Neuronal stem cell (in vitro differentiated cells): Measurements from ENCODE around the gene PAQR5.

Experiments
- DNase-seq: peaks from one replicate; pipeline ENCODE4 v3.0.0-alpha.2; 2013; ENCODE audit warnings: low spot score
- H2AFZ ChIP-seq: one replicate; pipeline ENCODE4 v1.6.1; 2013; ENCODE audit warnings: mild to moderate bottlenecking, low read length, inconsistent platforms
- H2AK5ac ChIP-seq: 2 replicates; pipeline ENCODE4 v1.6.1; 2013; ENCODE audit warnings: low read depth, mild to moderate bottlenecking, inconsistent platforms, low read length, moderate library complexity, mixed read lengths
- H2BK120ac ChIP-seq: 2 replicates; pipeline ENCODE4 v1.6.1; 2013; ENCODE audit warnings: low read depth, mild to moderate bottlenecking, inconsistent platforms, low read length, moderate library complexity, mixed read lengths
- H2BK12ac ChIP-seq: one replicate; pipeline ENCODE4 v1.6.1; 2013; ENCODE audit warnings: low read length, inconsistent platforms
- H2BK15ac ChIP-seq: 2 replicates; pipeline ENCODE4 v1.6.1; 2013; ENCODE audit warnings: mild to moderate bottlenecking, low read length, inconsistent platforms, mixed read lengths
- H2BK5ac ChIP-seq: one replicate; pipeline ENCODE4 v1.6.1; 2013; ENCODE audit warnings: inconsistent platforms, mild to moderate bottlenecking, low read length, moderate library complexity
- H3K14ac ChIP-seq: one replicate; pipeline ENCODE4 v1.6.1; 2013; ENCODE audit warnings: low read length, inconsistent platforms
- H3K18ac ChIP-seq: 2 replicates; pipeline ENCODE4 v1.6.1; 2013; ENCODE audit warnings: low read length, inconsistent platforms
- H3K23ac ChIP-seq: 2 replicates; pipeline ENCODE4 v1.6.1; 2013; ENCODE audit warnings: low read depth, mild to moderate bottlenecking, mixed read lengths, low read length, inconsistent platforms; ENCODE audit not compliant: poor library complexity
- H3K27ac ChIP-seq: replicated peaks from 3 replicates; pipeline ENCODE4 v1.5.1; 2013; ENCODE audit warnings: low read length, inconsistent platforms
- H3K27me3 ChIP-seq, 3 experiments: 2 replicates each; pipeline ENCODE4 v1.6.1; 2013; ENCODE audit warnings: low read length in 3 of 3, mild to moderate bottlenecking in 2 of 3, inconsistent platforms in 1 of 3, low read depth in 1 of 3, mixed read lengths in 1 of 3, moderate library complexity in 1 of 3; ENCODE audit not compliant: control insufficient read depth in 3 of 3, insufficient read depth in 3 of 3
- H3K36me3 ChIP-seq, 2 donors: replicated peaks in 1 of 2; 2 replicates each; pipeline ENCODE4 v1.6.1; 2013; ENCODE audit warnings: low read length in 2 of 2; ENCODE audit not compliant: control insufficient read depth in 2 of 2, insufficient read depth in 2 of 2
- H3K4ac ChIP-seq: 2 replicates; pipeline ENCODE4 v1.6.1; 2013; ENCODE audit warnings: inconsistent platforms, mild to moderate bottlenecking, low read length, moderate library complexity
- H3K4me1 ChIP-seq, 2 donors: 1 replicate in 1 of 2; 2 replicates in 1 of 2; pipeline ENCODE4 v1.6.1; 2013; ENCODE audit warnings: low read length in 2 of 2, low read depth in 1 of 2; ENCODE audit not compliant: control insufficient read depth in 2 of 2, insufficient read depth in 1 of 2
- H3K4me2 ChIP-seq: one replicate; pipeline ENCODE4 v1.6.1; 2013; ENCODE audit warnings: mild to moderate bottlenecking, low read length, inconsistent platforms; ENCODE audit not compliant: insufficient read depth, poor library complexity, severe bottlenecking
- H3K4me3 ChIP-seq, 2 donors: 2 replicates each; pipeline ENCODE4 v1.5.1; 2013; ENCODE audit warnings: low read length in 2 of 2, mild to moderate bottlenecking in 2 of 2, inconsistent platforms in 1 of 2, moderate library complexity in 1 of 2
- H3K79me1 ChIP-seq: one replicate; pipeline ENCODE4 v1.6.1; 2013; ENCODE audit warnings: low read depth, mild to moderate bottlenecking, inconsistent platforms, low read length, moderate library complexity
- H3K9ac ChIP-seq: one replicate; pipeline ENCODE4 v1.6.1; 2013; ENCODE audit warnings: mild to moderate bottlenecking, low read depth, low read length, inconsistent platforms; ENCODE audit not compliant: poor library complexity
- H3K9me3 ChIP-seq, 2 donors: replicated peaks in 1 of 2; 2 replicates each; pipeline versions ENCODE3 to v1.6.1; 2013; ENCODE audit warnings: low read length in 2 of 2, mild to moderate bottlenecking in 2 of 2, inconsistent platforms in 1 of 2, low read depth in 1 of 2, mixed read lengths in 1 of 2, moderate library complexity in 1 of 2; ENCODE audit not compliant: control insufficient read depth in 2 of 2, insufficient read depth in 1 of 2
- H4K8ac ChIP-seq: one replicate; pipeline ENCODE4 v1.6.1; 2013; ENCODE audit warnings: low read depth, mild to moderate bottlenecking, inconsistent platforms, low read length, moderate library complexity
- H4K91ac ChIP-seq: one replicate; pipeline ENCODE4 v1.6.1; 2013; ENCODE audit warnings: low read length, low read depth, mild to moderate bottlenecking, inconsistent platforms; ENCODE audit not compliant: poor library complexity
- WGBS, 2 donors: extraction: QIAGEN DNeasy Blood & Tissue Kit; methylation state at CpG; one replicate each; pipeline ENCODE4 v1.1.7; 2013; ENCODE audit warnings: missing lambda C conversion rate in 2 of 2, mixed read lengths in 1 of 2; ENCODE audit not compliant: insufficient read length in 2 of 2, insufficient replicate concordance in 1 of 2; ENCODE audit errors: extremely low coverage in 2 of 2; 5-methylcytosine and 5-hydroxymethylcytosine counted together

PAQR5 gene

GRCh38 chr15:69421498-69421897, 122.8 kb downstream of the PAQR5 start:
- no peak overlapping the region for H3K4ac ChIP-seq
- H2AK5ac ChIP-seq: no peak overlapping the region
- H3K9ac ChIP-seq: no peak overlapping the region
- H3K27ac ChIP-seq: no peak overlapping the region
- no peak for DNase-seq
- H3K18ac ChIP-seq: no peak overlapping the region
- H4K8ac ChIP-seq: no peak overlapping the region
- H2BK15ac ChIP-seq: no peak overlapping the region
- no peak overlapping the region for H2BK12ac ChIP-seq
- no peaks in the 10 kb centered on the region for H3K27me3 ChIP-seq
- H2AFZ ChIP-seq: no peak overlapping the region
- H3K79me1 ChIP-seq: no peaks in the 10 kb centered on the region
- H4K91ac ChIP-seq: no peak overlapping the region
- H3K4me2 ChIP-seq: no peak overlapping the region
- no peak overlapping the region for H3K4me3 ChIP-seq
- H3K23ac ChIP-seq: no peak overlapping the region
- H3K14ac ChIP-seq: no peak overlapping the region
- H3K9me3 ChIP-seq: no peaks in the 10 kb centered on the region
- H2BK5ac ChIP-seq: no peak overlapping the region
- H3K4me1 ChIP-seq: no peaks in the 10 kb centered on the region
- H3K36me3 ChIP-seq: peaks cover 29 to 97% of the 10 kb centered on the region in 2 donors
- no peak overlapping the region for H2BK120ac ChIP-seq

- H4K91ac ChIP-seq: no peak overlapping the region
- H3K36me3 ChIP-seq: peaks cover 31 to 100% of the 10 kb centered on the region in 2 donors
These were observed 123.7 kb downstream of the PAQR5 start for GRCh38 chr15:69422336-69422895.

GRCh38 chr15:69424001-69424400, 125.3 kb downstream of the PAQR5 start:
- Histone ChIP-seq H3K4me1 (no peaks in the 10 kb centered on the region), H3K23ac (no peak overlapping the region), H2BK15ac (no peak overlapping the region), H2AK5ac (no peak overlapping the region), H3K9ac (no peak overlapping the region), H3K4me3 (no peak overlapping the region), H2BK5ac (no peak overlapping the region), H3K9me3 (no peaks in the 10 kb centered on the region), H3K27me3 (no peaks in the 10 kb centered on the region), H3K4me2 (no peak overlapping the region), H4K8ac (no peak overlapping the region), H3K14ac (no peak overlapping the region), H3K79me1 (peaks cover 1% of the 10 kb centered on the region), H2AFZ (no peak overlapping the region), H3K27ac (no peak overlapping the region), H2BK12ac (no peak overlapping the region), H3K4ac (no peak overlapping the region), H4K91ac (no peak overlapping the region), H2BK120ac (no peak overlapping the region), H3K36me3 (peaks cover 31 to 98% of the 10 kb centered on the region in 2 donors), H3K18ac (no peak overlapping the region)
- no peak for DNase-seq
- no CpG with 5 or more reads among the region's 2 CpGs for WGBS, 2 donors

More at GRCh38 chr15:69422336-69422895, 123.7 kb downstream of the PAQR5 start:
- H3K9ac ChIP-seq: no peak overlapping the region
- H3K9me3 ChIP-seq: no peaks in the 10 kb centered on the region
- H3K4me2 ChIP-seq: no peak overlapping the region
- no peak overlapping the region for H2BK15ac ChIP-seq
- no peaks in the 10 kb centered on the region for H3K4me1 ChIP-seq
- H2BK12ac ChIP-seq: no peak overlapping the region
- DNase-seq: no peak
- H3K14ac ChIP-seq: no peak overlapping the region
- WGBS, 2 donors: no CpG with 5 or more reads among the region's 4 CpGs
- no peak overlapping the region for H3K4ac ChIP-seq
- no peak overlapping the region for H2BK120ac ChIP-seq
- H3K18ac ChIP-seq: no peak overlapping the region
- H2AFZ ChIP-seq: no peak overlapping the region
- H3K27ac ChIP-seq: no peak overlapping the region
- no peak overlapping the region for H3K23ac ChIP-seq
- no peak overlapping the region for H3K4me3 ChIP-seq
- H2BK5ac ChIP-seq: no peak overlapping the region
- no peaks in the 10 kb centered on the region for H3K27me3 ChIP-seq
- H2AK5ac ChIP-seq: no peak overlapping the region
- H3K79me1 ChIP-seq: no peaks in the 10 kb centered on the region
- no peak overlapping the region for H4K8ac ChIP-seq

- Histone ChIP-seq H3K4ac (no peak overlapping the region), H2BK120ac (no peak overlapping the region), H3K18ac (no peak overlapping the region), H3K23ac (no peak overlapping the region), H2AK5ac (no peak overlapping the region), H2AFZ (no peak overlapping the region), H4K91ac (no peak overlapping the region), H4K8ac (no peak overlapping the region), H3K4me2 (no peak overlapping the region), H2BK5ac (no peak overlapping the region), H3K9ac (no peak overlapping the region), H3K14ac (no peak overlapping the region), H3K27me3 (no peaks in the 10 kb centered on the region), H3K4me1 (no peaks in the 10 kb centered on the region), H2BK12ac (no peak overlapping the region), H3K79me1 (peaks cover 1% of the 10 kb centered on the region), H3K36me3 (peaks cover 34 to 98% of the 10 kb centered on the region in 2 donors), H2BK15ac (no peak overlapping the region), H3K4me3 (no peak overlapping the region), H3K27ac (no peak overlapping the region), H3K9me3 (no peaks in the 10 kb centered on the region)
- no CpG with 5 or more reads among the region's 1 CpG for WGBS, 2 donors
- no peak for DNase-seq
These were observed 126.2 kb downstream of the PAQR5 start for GRCh38 chr15:69424748-69425413.
